Fibroblast of lung (primary cell): ENCODE results near the gene TMEM52. TPM values are rescaled to one million over a fixed set of nuclear protein-coding genes. Genes with fewer than 3 reads are reported as not detected.

Experiments
- DNase-seq, 2 donors: peaks; one replicate each; pipeline versions ENCODE4 v3.0.0 to v3.0.0-alpha.2; 2010; ENCODE audit warnings: low read depth in 2 of 2
- H2AFZ ChIP-seq: 2 replicates; pipeline ENCODE4 v1.5.1; 2012; ENCODE audit warnings: low read length, control low read depth, inconsistent platforms
- H3K27ac ChIP-seq: 2 replicates; pipeline ENCODE4 v1.5.1; 2011; ENCODE audit warnings: low read length, control low read depth; ENCODE audit not compliant: insufficient read depth
- H3K27me3 ChIP-seq: 2 replicates; pipeline ENCODE4 v1.5.1; 2011; ENCODE audit warnings: mild to moderate bottlenecking, low read length; ENCODE audit not compliant: control insufficient read depth, insufficient read depth
- H3K36me3 ChIP-seq: 2 replicates; pipeline ENCODE4 v1.5.1; 2011; ENCODE audit warnings: low read length; ENCODE audit not compliant: control insufficient read depth, insufficient read depth
- H3K4me1 ChIP-seq: 2 replicates; pipeline ENCODE4 v1.5.1; 2011; ENCODE audit warnings: low read length; ENCODE audit not compliant: control insufficient read depth, insufficient read depth; ENCODE audit errors: extremely low read depth
- H3K4me2 ChIP-seq: 2 replicates; pipeline ENCODE4 v1.5.1; 2011; ENCODE audit warnings: low read length, control low read depth; ENCODE audit not compliant: insufficient read depth; ENCODE audit errors: extremely low read depth
- H3K4me3 ChIP-seq, 4 experiments: fragments of 200-600 bp in 1 of 4; sonication (generic) in 1 of 4; replicated peaks in 1 of 4; 2 replicates each; pipeline ENCODE4 v1.5.1; 2011 to 2016; ENCODE audit warnings: low read length in 4 of 4, low read depth in 3 of 4, mild to moderate bottlenecking in 3 of 4, control low read depth in 2 of 4, inconsistent platforms in 1 of 4, mixed read lengths in 1 of 4; ENCODE audit not compliant: insufficient read depth in 1 of 4; ENCODE audit errors: control extremely low read depth in 1 of 4
- H3K79me2 ChIP-seq: 2 replicates; pipeline ENCODE4 v1.5.1; 2012; ENCODE audit warnings: mild to moderate bottlenecking, low read length, inconsistent platforms; ENCODE audit not compliant: control insufficient read depth, insufficient read depth
- H3K9ac ChIP-seq: 2 replicates; pipeline ENCODE4 v1.5.1; 2011; ENCODE audit warnings: mild to moderate bottlenecking, low read length, control low read depth; ENCODE audit not compliant: insufficient read depth
- H3K9me3 ChIP-seq: 2 replicates; pipeline ENCODE4 v1.5.1; 2012; ENCODE audit warnings: low read depth, low read length; ENCODE audit not compliant: control insufficient read depth, insufficient read depth
- H4K20me1 ChIP-seq: 2 replicates; pipeline ENCODE4 v1.5.1; 2011; ENCODE audit warnings: low read length; ENCODE audit not compliant: control insufficient read depth, insufficient read depth; ENCODE audit errors: extremely low read depth
- CTCF ChIP-seq, 2 donors: IDR thresholded peaks in 1 of 2; conservative IDR thresholded peaks in 1 of 2; 1 replicate in 1 of 2; 2 replicates in 1 of 2; pipeline ENCODE4 v1.5.1; 2011 to 2012; ENCODE audit warnings: low read length in 2 of 2, control low read depth in 1 of 2, inconsistent platforms in 1 of 2, low read depth in 1 of 2, mild to moderate bottlenecking in 1 of 2
- EZH2 ChIP-seq: IDR thresholded peaks from 2 replicates; pipeline ENCODE4 v1.5.1; 2012; ENCODE audit warnings: low read length, control low read depth, mild to moderate bottlenecking; ENCODE audit errors: missing control alignments
- polyA plus RNA-seq, 2 donors: library from polyadenylated mRNA; depleted of rRNA in 1 of 2; stranded (reverse) in 1 of 2; unstranded in 1 of 2; fragments of >200 nt; gene quantifications; 2 replicates each; pipeline ENCODE4 v1.2.1, GENCODE V29; 2011 to 2012; ENCODE audit warnings: missing spikeins in 1 of 2
- total RNA-seq: library from RNA; depleted of rRNA; stranded (reverse); fragments of >200 nt; gene quantifications from 2 replicates; pipeline ENCODE4 v1.2.1, GENCODE V29; 2014

TMEM52 gene
- total and polyA plus RNA-seq, 2 donors (not counting 1 experiment from before 2014, with no cell fraction given), result 0.17 to 0.42 TPM

DNA sequence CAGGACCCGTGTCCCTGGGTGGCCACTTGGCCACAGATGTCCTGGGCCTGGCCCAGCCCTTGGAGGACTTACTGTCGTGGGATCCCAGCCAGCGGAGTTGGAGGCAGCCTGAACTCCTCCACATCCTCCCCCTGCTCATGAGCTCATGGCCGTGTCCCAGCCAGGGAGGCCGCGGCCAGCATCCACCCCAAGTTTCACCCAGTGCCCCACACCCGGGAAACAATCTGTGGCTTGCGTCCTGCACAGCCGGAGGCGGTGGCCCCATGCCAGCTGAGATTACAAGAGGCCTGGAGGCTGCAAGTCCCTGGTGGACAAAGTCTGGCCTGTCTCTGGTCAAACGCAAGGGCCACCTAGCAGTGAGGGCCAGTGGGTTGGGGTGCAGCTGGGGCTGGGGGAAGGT lies 27.5 kb upstream of the TMEM52 start:
- Histone ChIP-seq H3K9me3 (no peaks in the 10 kb centered on the region), H3K4me2 (no peak overlapping the region), H2AFZ (no peak overlapping the region), H3K27me3 (peaks cover 5% of the 10 kb centered on the region), H3K36me3 (no peaks in the 10 kb centered on the region), H3K4me1 (no peaks in the 10 kb centered on the region), H4K20me1 (no peaks in the 10 kb centered on the region), H3K9ac (no peak overlapping the region), H3K4me3 (no peak overlapping the region), H3K79me2 (no peaks in the 10 kb centered on the region), H3K27ac (no peak overlapping the region)
- TF ChIP-seq EZH2 (no peak), CTCF (conservative IDR thresholded peaks at IDR 0.05 in 1 of 2, IDR thresholded peaks at IDR 0.05 in 1 of 2; ENCODE audit: low read depth in 1 of 2, low read length in 2 of 2) (no peak)
- DNase-seq, result peak; percentile 15 to 25

DNA sequence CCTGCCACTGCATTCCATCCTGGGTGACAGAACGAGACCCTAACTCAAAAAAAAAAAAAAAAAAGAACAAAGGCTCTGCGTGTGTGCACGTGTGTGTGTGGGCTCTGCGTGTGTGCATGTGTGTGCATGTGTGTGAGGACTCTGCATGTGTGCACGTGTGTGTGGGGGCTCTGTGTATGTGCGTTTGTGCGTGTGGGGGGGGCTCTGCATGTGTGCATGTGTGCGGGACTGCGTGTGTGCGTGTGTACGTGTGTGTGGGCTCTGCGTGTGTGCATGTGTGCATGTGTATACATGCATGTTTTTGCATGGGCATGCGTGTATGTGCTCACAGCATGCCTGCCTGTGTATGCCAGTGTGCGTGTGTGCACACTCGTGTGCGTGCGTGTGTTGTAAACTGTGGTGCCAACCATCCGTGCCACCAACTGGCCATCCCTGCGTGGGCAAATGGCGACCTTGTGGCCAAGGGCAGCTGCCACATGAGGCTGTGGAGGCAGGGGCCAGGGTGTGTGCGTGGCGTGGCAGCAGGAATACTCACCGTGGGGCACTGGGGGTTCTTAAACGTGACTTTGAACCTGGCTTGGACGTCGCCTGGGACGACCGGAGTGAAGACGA lies 26.8 kb upstream of the TMEM52 start:
- H3K79me2 ChIP-seq, result no peaks in the 10 kb centered on the region
- no peaks in the 10 kb centered on the region for H3K4me1 ChIP-seq
- peaks cover 5% of the 10 kb centered on the region for H3K27me3 ChIP-seq
- H3K9me3 ChIP-seq, result no peaks in the 10 kb centered on the region
- no peak for DNase-seq
- no peaks in the 10 kb centered on the region for H3K36me3 ChIP-seq
- no peak overlapping the region for H2AFZ ChIP-seq
- H3K9ac ChIP-seq, result no peak overlapping the region
- H3K27ac ChIP-seq, result no peak overlapping the region
- TF ChIP-seq EZH2, result no peak
- TF ChIP-seq CTCF (conservative IDR thresholded peaks at IDR 0.05 in 1 of 2, IDR thresholded peaks at IDR 0.05 in 1 of 2; ENCODE audit: low read depth in 1 of 2, low read length in 2 of 2), result no peak
- no peak overlapping the region for H3K4me3 ChIP-seq
- H3K4me2 ChIP-seq, result no peak overlapping the region
- no peaks in the 10 kb centered on the region for H4K20me1 ChIP-seq

DNA sequence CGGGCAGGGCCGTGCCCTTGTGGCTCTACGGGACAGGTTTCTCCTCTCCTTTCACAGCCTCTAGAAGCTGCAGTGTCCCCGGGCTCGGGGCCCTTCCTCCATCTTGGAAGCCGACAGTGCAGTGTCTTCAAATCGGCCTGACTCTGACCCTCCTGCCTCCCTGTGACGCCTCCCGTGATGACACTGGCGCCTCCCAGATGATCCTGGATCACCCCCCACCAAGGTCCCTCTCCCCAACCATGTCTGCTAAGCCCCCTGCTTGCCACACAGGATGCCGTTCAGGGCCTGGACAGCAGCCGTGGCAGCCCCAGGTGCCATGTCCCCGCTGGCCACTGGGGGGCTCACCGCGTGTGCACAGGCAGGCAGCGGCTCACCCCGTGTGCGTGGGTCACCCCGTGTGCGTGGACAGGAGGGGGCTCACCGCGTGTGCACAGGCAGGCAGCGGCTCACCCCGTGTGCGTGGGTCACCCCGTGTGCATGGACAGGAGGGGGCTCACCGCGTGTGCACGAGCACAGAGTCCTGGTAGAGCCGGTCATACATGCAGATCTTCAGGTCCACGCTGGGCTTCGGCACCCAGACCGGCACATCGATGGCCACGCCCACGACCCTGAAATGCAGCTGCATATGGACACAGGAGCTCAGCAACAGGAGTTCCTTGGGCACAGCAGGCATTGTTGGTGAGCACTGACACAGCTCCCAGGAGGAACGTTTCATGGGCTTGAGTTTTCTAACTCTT lies 24.9 kb upstream of the TMEM52 start:
- Histone ChIP-seq H3K4me3 (no peak overlapping the region), H3K79me2 (no peaks in the 10 kb centered on the region), H3K4me1 (no peaks in the 10 kb centered on the region), H3K9me3 (no peaks in the 10 kb centered on the region), H3K27ac (no peak overlapping the region), H4K20me1 (no peaks in the 10 kb centered on the region), H3K4me2 (peak overlapping the region; percentile 6), H3K36me3 (no peaks in the 10 kb centered on the region), H3K9ac (no peak overlapping the region), H3K27me3 (peaks cover 2% of the 10 kb centered on the region), H2AFZ (no peak overlapping the region)
- TF ChIP-seq CTCF (conservative IDR thresholded peaks at IDR 0.05 in 1 of 2, IDR thresholded peaks at IDR 0.05 in 1 of 2; ENCODE audit: low read depth in 1 of 2, low read length in 2 of 2) (peak; percentile 74 to 75), EZH2 (no peak)
- DNase-seq, result peak; percentile 4 to 22
